Breast epithelium (tissue), 3 donors: ENCODE measurements around the gene ASB17.

Experiments
- CTCF ChIP-seq, 3 donors: fragments of 450-650 bp; IDR thresholded peaks; one replicate each; pipeline ENCODE4 v1.5.1; 2016 to 2017; ENCODE audit warnings: antibody characterized with exemption in 3 of 3, mild to moderate bottlenecking in 3 of 3, moderate library complexity in 3 of 3
- POLR2A ChIP-seq: fragments of 450-650 bp; IDR thresholded peaks from one replicate; pipeline ENCODE4 v1.6.1; 2016; ENCODE audit warnings: antibody characterized with exemption, mild to moderate bottlenecking, moderate library complexity
- POLR2AphosphoS5 ChIP-seq, 3 donors: sonication (generic); formaldehyde crosslinking; IDR thresholded peaks; one replicate each; pipeline ENCODE4 v1.6.1; 2017; ENCODE audit warnings: antibody characterized with exemption in 3 of 3

- TF ChIP-seq CTCF (IDR thresholded peaks at IDR 0.05) (no peak), POLR2A (no peak), POLR2AphosphoS5 (IDR thresholded peaks at IDR 0.05) (no peak)
These were observed 15.4 kb downstream of the ASB17 start for GRCh38 chr1:75916834-75917233.
